H1 (cell line): ENCODE results near the gene RAB3B. TPM values are rescaled to one million over a fixed set of nuclear protein-coding genes. Genes with fewer than 3 reads are reported as not detected.

Source experiments
- EP300 ChIP-seq, 2 experiments: IDR thresholded peaks; 1 replicate in 1 of 2; 2 replicates in 1 of 2; pipeline ENCODE4 v1.6.1; 2011 to 2012; ENCODE audit warnings: low read depth in 2 of 2, low read length in 2 of 2, mild to moderate bottlenecking in 2 of 2, borderline replicate concordance in 1 of 2, inconsistent platforms in 1 of 2, moderate library complexity in 1 of 2
- RFX5 ChIP-seq: IDR thresholded peaks from 2 replicates; pipeline ENCODE4 v1.6.1; 2011; ENCODE audit warnings: low read depth, low read length, improper control_type of control experiment, borderline replicate concordance
- polyA plus RNA-seq, 7 experiments: library from polyadenylated mRNA; depleted of rRNA in 3 of 7; stranded (reverse) in 5 of 7; unstranded in 2 of 7; fragments of >200 nt in 5 of 7; fragments of 200-250 nt in 2 of 7; gene quantifications; 1 replicate in 5 of 7; 2 replicates in 1 of 7; 4 replicates in 1 of 7; pipeline versions ENCODE4 v1.2.1 to v1.2.3, GENCODE V29; 2011 to 2013; ENCODE audit warnings: missing spikeins in 2 of 7, mixed read lengths in 2 of 7
- total RNA-seq: library from RNA; stranded (reverse); fragmentation: NEBNext Ultra II Directional; extraction: Animal tissue kit (Norgen Biotek cat#: 25700); gene quantifications from 2 replicates; pipeline ENCODE4 v1.2.1, GENCODE V29; 2021

The RAB3B gene
- total and polyA plus RNA-seq, 2 of the 8 experiments (the other 6 are each of a cell fraction or from before 2014, with no cell fraction given): 12.5 to 36.8 TPM

- TF ChIP-seq RFX5 (no peak), EP300 (IDR thresholded peaks at IDR 0.05; ENCODE audit: borderline replicate concordance in 1 of 2, low read depth in 2 of 2, low read length in 2 of 2) (no peak)
Measured at GRCh38 chr1:52002038-52002917, 11.8 kb upstream of the RAB3B start (continued).
